Uterus (tissue), 4 donors: Measurements from ENCODE around the gene TMEM229B. TPM values are rescaled to one million over a fixed set of nuclear protein-coding genes. Genes with fewer than 3 reads are reported as not detected.

Source experiments
- DNase-seq, 2 donors: peaks; one replicate each; pipeline ENCODE4 v3.0.0-alpha.2; 2019 to 2020
- H3K27ac ChIP-seq, 2 donors: fragments of 200-600 bp; sonication (generic); 1 replicate in 1 of 2; 2 replicates in 1 of 2; pipeline ENCODE4 v1.5.1; 2016 to 2018
- H3K27me3 ChIP-seq, 2 donors: fragments of 200-600 bp; sonication (generic); one replicate each; pipeline ENCODE4 v1.5.1; 2018 to 2019; ENCODE audit warnings: control low read depth in 1 of 2
- H3K36me3 ChIP-seq, 2 donors: fragments of 200-600 bp; sonication (generic); one replicate each; pipeline ENCODE4 v1.5.1; 2019; ENCODE audit warnings: control low read depth in 1 of 2
- H3K4me1 ChIP-seq, 2 donors: fragments of 200-600 bp; sonication (generic); one replicate each; pipeline ENCODE4 v1.5.1; 2018 to 2019; ENCODE audit warnings: control low read depth in 1 of 2
- H3K4me3 ChIP-seq, 2 donors: fragments of 200-600 bp; sonication (generic); 1 replicate in 1 of 2; 2 replicates in 1 of 2; pipeline ENCODE4 v1.5.1; 2018 to 2019; ENCODE audit warnings: mild to moderate bottlenecking in 1 of 2
- H3K9me3 ChIP-seq, 2 donors: fragments of 200-600 bp; sonication (generic); one replicate each; pipeline ENCODE4 v1.5.1; 2019; ENCODE audit warnings: control low read depth in 1 of 2
- POLR2A ChIP-seq, 2 donors: fragments of 450-650 bp; IDR thresholded peaks; one replicate each; pipeline ENCODE4 v1.6.1; 2016; ENCODE audit warnings: antibody characterized with exemption in 2 of 2, mild to moderate bottlenecking in 1 of 2, moderate library complexity in 1 of 2
- intact Hi-C: fragments of 100-400 bp; cut with DNase I; formaldehyde crosslinking; loops from one replicate; pipeline ENCODE4 v1.15.1; 2023; ENCODE audit warnings: low total_unique reads
- total RNA-seq, 4 donors: library from RNA; depleted of rRNA in 3 of 4; stranded (reverse); fragments of >200 nt in 3 of 4; gene quantifications; one replicate each; pipeline versions ENCODE4 v1.1.0 to v1.2.4, GENCODE V29; 2014 to 2023
- TF ChIP-seq, protein P1 (sequence below), 4 experiments: fragments of 200-600 bp in 2 of 4; fragments of 450-650 bp in 2 of 4; sonication (generic) in 2 of 4; IDR thresholded peaks; one replicate each; pipeline ENCODE4 v1.5.1; 2016 to 2019; ENCODE audit warnings: antibody characterized with exemption in 4 of 4, mild to moderate bottlenecking in 2 of 4, moderate library complexity in 1 of 4
- donor health status: DM: yes; HTN: yes; CAD: no.

Gene TMEM229B
- total RNA-seq, 4 donors from 2014 or later, result under 0.01 to 4.7 (median 2.8) TPM

DNA sequence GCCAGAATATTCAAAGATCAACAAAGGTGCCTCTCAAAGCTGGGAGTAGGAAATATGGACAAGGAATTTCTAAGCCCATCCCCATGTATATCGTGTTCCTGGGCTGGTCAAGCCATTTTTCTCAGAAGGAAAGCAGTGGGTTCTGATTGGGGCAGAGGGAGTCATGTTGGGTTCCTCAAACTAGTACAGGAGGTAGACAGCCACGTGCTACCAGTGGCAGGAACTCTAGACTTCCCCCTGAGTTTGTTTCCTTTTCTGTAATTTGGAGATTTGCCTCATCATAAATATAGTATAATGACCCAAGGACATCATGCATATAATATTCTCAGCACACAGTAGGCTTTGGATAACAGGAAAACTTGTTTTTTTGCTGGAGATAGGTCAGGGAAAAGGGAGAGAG lies 28.2 kb upstream of the TMEM229B start:
- Histone ChIP-seq H3K4me3 (no peak overlapping the region), H3K36me3 (no peaks in the 10 kb centered on the region), H3K4me1 (no peaks in the 10 kb centered on the region), H3K9me3 (no peaks in the 10 kb centered on the region), H3K27me3 (no peaks in the 10 kb centered on the region), H3K27ac (no peak overlapping the region)
- TF ChIP-seq POLR2A (IDR thresholded peaks at IDR 0.05), result no peak
- TF ChIP-seq, protein P1, sequence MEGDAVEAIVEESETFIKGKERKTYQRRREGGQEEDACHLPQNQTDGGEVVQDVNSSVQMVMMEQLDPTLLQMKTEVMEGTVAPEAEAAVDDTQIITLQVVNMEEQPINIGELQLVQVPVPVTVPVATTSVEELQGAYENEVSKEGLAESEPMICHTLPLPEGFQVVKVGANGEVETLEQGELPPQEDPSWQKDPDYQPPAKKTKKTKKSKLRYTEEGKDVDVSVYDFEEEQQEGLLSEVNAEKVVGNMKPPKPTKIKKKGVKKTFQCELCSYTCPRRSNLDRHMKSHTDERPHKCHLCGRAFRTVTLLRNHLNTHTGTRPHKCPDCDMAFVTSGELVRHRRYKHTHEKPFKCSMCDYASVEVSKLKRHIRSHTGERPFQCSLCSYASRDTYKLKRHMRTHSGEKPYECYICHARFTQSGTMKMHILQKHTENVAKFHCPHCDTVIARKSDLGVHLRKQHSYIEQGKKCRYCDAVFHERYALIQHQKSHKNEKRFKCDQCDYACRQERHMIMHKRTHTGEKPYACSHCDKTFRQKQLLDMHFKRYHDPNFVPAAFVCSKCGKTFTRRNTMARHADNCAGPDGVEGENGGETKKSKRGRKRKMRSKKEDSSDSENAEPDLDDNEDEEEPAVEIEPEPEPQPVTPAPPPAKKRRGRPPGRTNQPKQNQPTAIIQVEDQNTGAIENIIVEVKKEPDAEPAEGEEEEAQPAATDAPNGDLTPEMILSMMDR (IDR thresholded peaks at IDR 0.05), result no peak
- intact Hi-C loops, result no loop called here
- DNase-seq, result no peak

DNA sequence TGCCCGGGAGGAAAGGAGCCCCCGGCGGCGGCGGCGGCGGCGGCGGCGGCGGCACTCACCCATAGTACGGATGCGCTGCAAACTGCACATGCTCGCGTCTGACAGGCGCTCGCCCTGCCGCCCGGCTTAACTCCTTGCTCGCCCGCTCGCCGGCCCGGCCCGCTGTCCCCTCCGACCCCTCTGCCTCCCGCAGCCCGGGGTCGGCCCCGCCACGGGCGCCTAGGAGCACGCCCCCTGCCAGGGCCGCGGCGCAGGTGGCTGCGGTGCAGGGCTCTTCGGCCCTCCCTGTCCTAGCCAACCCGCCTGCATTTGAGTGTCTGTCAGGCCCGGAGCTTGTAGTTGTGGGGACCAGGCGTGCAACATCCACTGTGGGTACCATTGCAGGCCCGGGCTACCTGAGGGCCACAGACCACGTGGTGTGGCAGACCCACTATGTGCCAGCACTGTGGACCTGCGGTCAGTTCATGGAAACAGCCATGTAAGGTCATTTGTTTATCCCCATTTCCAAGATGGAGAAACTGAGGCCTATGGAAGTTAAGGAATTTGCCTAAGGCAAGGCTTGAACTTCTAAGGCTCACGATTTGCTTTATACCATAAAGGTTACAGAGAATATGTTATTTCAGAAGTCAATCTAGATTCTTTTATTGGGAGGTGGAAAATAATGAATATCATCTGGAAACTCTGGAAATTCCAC lies 27.0 kb upstream of the TMEM229B start:
- intact Hi-C loops, result no loop called here
- peak overlapping the region; percentile 54 to 89 for H3K4me3 ChIP-seq
- H3K27me3 ChIP-seq, result no peaks in the 10 kb centered on the region
- TF ChIP-seq, protein P1 (IDR thresholded peaks at IDR 0.05), result no peak
- TF ChIP-seq POLR2A (IDR thresholded peaks at IDR 0.05), result no peak
- no peak for DNase-seq
- peak overlapping the region; percentile 62 to 79 for H3K27ac ChIP-seq
- H3K4me1 ChIP-seq, result no peaks in the 10 kb centered on the region
- no peaks in the 10 kb centered on the region for H3K36me3 ChIP-seq
- H3K9me3 ChIP-seq, result no peaks in the 10 kb centered on the region

DNA sequence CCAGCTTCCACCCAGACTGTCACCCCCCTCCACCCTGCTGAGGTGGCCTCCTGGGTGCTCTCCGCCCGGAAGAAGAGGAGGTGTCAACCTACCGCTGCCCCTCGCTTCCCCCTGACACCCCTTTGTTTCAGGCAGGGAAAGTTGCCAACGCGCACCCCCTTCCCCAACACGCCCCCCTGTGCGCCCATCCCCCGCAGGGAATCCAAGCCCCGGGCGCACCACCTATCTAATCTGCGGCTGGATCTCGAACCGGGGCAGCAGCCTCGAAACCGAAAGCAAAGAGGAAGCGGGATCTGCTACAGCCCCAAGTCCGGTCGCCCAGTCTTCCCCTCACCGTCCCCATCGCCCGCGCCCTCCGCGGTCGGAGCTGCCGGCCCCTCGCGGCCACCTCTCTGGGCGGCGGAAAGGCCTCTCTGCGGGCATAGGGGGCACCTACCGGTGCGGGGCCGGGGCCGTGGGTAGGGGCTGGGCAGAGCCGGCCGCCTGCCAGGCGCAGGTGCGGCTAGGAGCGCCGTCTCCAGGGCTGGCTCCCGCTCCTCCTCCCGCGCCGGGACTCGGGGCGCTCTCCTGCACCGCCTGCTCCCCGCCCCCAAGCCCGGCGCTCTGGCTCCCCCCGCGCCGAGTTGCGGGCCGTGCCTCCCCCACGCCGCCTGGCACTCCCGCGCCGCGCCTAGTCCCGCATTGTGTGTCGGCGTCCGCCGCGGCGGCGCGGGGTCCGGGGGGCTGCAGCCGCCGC lies 26.3 kb upstream of the TMEM229B start:
- Histone ChIP-seq H3K4me3 (peak overlapping the region; percentile 54 to 89), H3K36me3 (no peaks in the 10 kb centered on the region), H3K27ac (peak overlapping the region; percentile 62 to 79), H3K4me1 (no peaks in the 10 kb centered on the region), H3K27me3 (no peaks in the 10 kb centered on the region), H3K9me3 (no peaks in the 10 kb centered on the region)
- intact Hi-C loops, result no loop called here
- DNase-seq, result peak; percentile 34 to 43
- TF ChIP-seq, protein P1 (IDR thresholded peaks at IDR 0.05), result no peak
- TF ChIP-seq POLR2A (IDR thresholded peaks at IDR 0.05), result no peak

DNA sequence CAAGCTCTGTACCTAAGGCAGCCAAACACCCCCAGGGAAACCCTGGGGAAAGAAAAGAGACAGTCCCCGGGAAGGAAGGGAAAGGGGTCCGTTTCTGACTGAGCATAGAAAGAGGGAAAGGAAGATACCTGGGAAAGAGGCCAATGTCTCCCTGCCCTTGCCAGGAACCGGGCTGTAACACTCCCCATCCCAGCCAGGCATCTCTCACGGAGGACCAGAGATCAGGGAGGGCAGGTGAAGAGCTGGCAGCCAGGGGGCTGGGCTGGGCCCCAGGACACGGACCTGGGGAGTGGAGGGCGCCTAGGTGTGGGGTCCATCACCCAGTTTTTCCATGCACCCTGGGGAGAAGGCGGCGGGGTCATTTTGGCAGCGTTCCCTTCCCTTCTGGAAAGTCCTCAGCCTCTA lies 25.7 kb upstream of the TMEM229B start:
- DNase-seq, result peak; percentile 35 to 47
- no peaks in the 10 kb centered on the region for H3K36me3 ChIP-seq
- no peaks in the 10 kb centered on the region for H3K9me3 ChIP-seq
- H3K4me3 ChIP-seq, result peak overlapping the region; percentile 54 to 89
- intact Hi-C loops, result no loop called here
- H3K27me3 ChIP-seq, result no peaks in the 10 kb centered on the region
- no peak for TF ChIP-seq POLR2A (IDR thresholded peaks at IDR 0.05)
- TF ChIP-seq, protein P1 (IDR thresholded peaks at IDR 0.05), result no peak
- H3K4me1 ChIP-seq, result no peaks in the 10 kb centered on the region
- peak overlapping the region; percentile 62 to 79 for H3K27ac ChIP-seq

DNA sequence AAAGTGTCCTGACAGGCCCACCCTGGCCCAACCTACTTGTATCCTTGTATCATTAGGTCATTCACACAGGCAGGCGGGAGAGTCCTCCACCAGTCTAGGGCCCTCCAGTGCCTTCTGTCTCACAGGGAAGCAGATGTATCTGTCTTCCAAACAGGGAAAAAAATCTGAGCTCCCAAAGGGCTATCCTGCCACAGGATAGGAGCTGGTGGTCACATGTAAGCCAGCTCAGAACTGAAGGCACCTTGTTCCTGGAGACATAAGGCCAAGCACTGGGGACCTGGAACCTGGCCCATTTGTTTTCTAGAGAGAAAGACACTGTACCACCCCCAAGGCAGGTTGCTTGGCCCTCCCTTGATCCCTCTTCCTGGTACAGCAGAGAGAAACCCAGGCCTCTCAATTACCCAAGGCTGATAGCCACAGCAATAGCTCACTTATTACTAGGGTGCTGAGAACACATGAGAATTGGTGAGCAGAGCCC lies 25.1 kb upstream of the TMEM229B start:
- Histone ChIP-seq H3K36me3 (no peaks in the 10 kb centered on the region), H3K4me3 (no peak overlapping the region), H3K27me3 (no peaks in the 10 kb centered on the region), H3K4me1 (no peaks in the 10 kb centered on the region), H3K27ac (peak overlapping the region; percentile 62 to 79), H3K9me3 (no peaks in the 10 kb centered on the region)
- no peak for DNase-seq
- intact Hi-C loops, result no loop called here
- no peak for TF ChIP-seq POLR2A (IDR thresholded peaks at IDR 0.05)
- TF ChIP-seq, protein P1 (IDR thresholded peaks at IDR 0.05), result no peak
